Activated naive CD4-positive, alpha-beta T cell treated with Interleukin-2 at 50 U/mL for 16 hours (primary cell): Measurements from ENCODE around the gene APLP1.
"Not testable (repeated sequence)": the region's sequence is repeated elsewhere in the genome, so short reads cannot be mapped to it uniquely, and the experiment has no call there.

Experiments used
- DNase-seq: peaks from one replicate; pipeline ENCODE4 v3.0.0-alpha.2; 2020

Gene APLP1

GRCh38 chr19:35907377-35907745, 39.0 kb downstream of the APLP1 start:
- DNase-seq, result no peak

GRCh38 chr19:35908010-35908441, 39.7 kb downstream of the APLP1 start, which contains the start of gene TYROBP:
Gene TYROBP, minus strand, starts transcription at chr19:35908295. Its CDS starts 67 bp downstream, at chr19:35908228.
- no peak for DNase-seq

GRCh38 chr19:35908973-35909683, 40.8 kb downstream of the APLP1 start:
- no peak for DNase-seq

- DNase-seq, result no peak
Observed at GRCh38 chr19:35909684-35910035, 41.3 kb downstream of the APLP1 start.

GRCh38 chr19:35910355-35910754, 42.0 kb downstream of the APLP1 start:
- not testable (repeated sequence) for DNase-seq

- DNase-seq, result no peak
Observed at GRCh38 chr19:35911173-35911572, 42.8 kb downstream of the APLP1 start.

GRCh38 chr19:35911790-35912189, 43.4 kb downstream of the APLP1 start:
- DNase-seq, result no peak

- DNase-seq, result no peak
Observed at GRCh38 chr19:35913589-35913988, 45.2 kb downstream of the APLP1 start.

- DNase-seq, result no peak
Observed at GRCh38 chr19:35915443-35915842, 47.1 kb downstream of the APLP1 start.

- DNase-seq, result no peak
Observed at GRCh38 chr19:35919306-35919705, 50.9 kb downstream of the APLP1 start.

- DNase-seq, result no peak
Observed at GRCh38 chr19:35921012-35921411, 52.6 kb downstream of the APLP1 start.

GRCh38 chr19:35925501-35925900, 57.1 kb downstream of the APLP1 start:
- DNase-seq, result no peak

- DNase-seq, result no peak
Observed at GRCh38 chr19:35928507-35928906, 60.1 kb downstream of the APLP1 start.
